Effector memory CD4-positive, alpha-beta T cell (primary cell): ENCODE data around the gene SLITRK4.

Experiments
- DNase-seq, 3 donors: peaks; one replicate each; pipeline ENCODE4 v3.0.0-alpha.2; 2020
- H3K27ac ChIP-seq: 2 replicates; pipeline ENCODE4 v1.7.0; 2013; ENCODE audit warnings: mild to moderate bottlenecking, low read length, moderate library complexity; ENCODE audit not compliant: insufficient read depth, poor library complexity, severe bottlenecking
- H3K27me3 ChIP-seq: replicated peaks from 2 replicates; pipeline ENCODE4 v1.7.0; 2013; ENCODE audit warnings: mild to moderate bottlenecking, low read length; ENCODE audit not compliant: insufficient read depth, control insufficient read depth, poor library complexity, severe bottlenecking
- H3K36me3 ChIP-seq: 2 replicates; pipeline ENCODE4 v1.7.0; 2013; ENCODE audit warnings: mild to moderate bottlenecking, low read length, moderate library complexity; ENCODE audit not compliant: control insufficient read depth, insufficient read depth
- H3K4me1 ChIP-seq: 2 replicates; pipeline ENCODE4 v1.7.0; 2013; ENCODE audit warnings: low read length, mild to moderate bottlenecking; ENCODE audit not compliant: control insufficient read depth, insufficient read depth, poor library complexity, severe bottlenecking
- H3K4me3 ChIP-seq: 2 replicates; pipeline ENCODE4 v1.7.0; 2013; ENCODE audit warnings: low read length, low read depth, mild to moderate bottlenecking; ENCODE audit not compliant: insufficient read depth, poor library complexity, severe bottlenecking
- H3K9me3 ChIP-seq: 2 replicates; pipeline ENCODE4 v1.7.0; 2013; ENCODE audit warnings: mild to moderate bottlenecking, low read length, moderate library complexity; ENCODE audit not compliant: control insufficient read depth
- total RNA-seq, 3 donors: gene quantifications; one replicate each; lab custom pipeline; 2026; lab: John Stamatoyannopoulos, UW

Gene SLITRK4
- total RNA-seq = 0 to 0.19 (median 0) reads per million in 3 donors

GRCh38 chrX:143635915-143636314, at the start of gene SLITRK4:
Gene SLITRK4 (minus strand): TSS chrX:143636101. CDS start chrX:143631108, 4,993 bp downstream.
- H3K4me3 ChIP-seq = no peak within 1 kb of the TSS
- H3K9me3 ChIP-seq = no peaks in the 10 kb centered on the region
- no peak for DNase-seq

DNA sequence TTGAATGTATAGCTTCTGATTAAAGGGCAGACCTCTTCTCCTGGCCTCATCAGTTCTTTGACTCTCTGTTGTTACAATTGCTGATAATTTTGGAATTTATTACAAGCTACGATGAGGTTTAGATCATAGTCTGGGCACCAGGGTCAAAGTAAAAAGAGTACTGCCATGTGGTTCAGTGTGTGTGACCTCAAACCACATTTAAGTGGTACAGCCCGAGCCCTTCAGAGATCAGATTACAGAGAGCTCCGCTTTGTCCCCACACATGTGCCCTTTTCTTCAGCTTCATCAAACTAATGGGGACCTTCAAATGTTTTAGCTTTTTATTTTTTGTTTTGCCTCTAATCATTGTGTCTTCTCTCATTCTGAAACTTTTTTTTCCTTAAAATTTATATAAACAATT, 47.6 kb upstream of the SLITRK4 start:
- Histone ChIP-seq H3K4me1 (no peaks in the 10 kb centered on the region), H3K4me3 (no peak overlapping the region), H3K27ac (no peak overlapping the region), H3K36me3 (no peaks in the 10 kb centered on the region), H3K27me3 (no peaks in the 10 kb centered on the region), H3K9me3 (no peaks in the 10 kb centered on the region)
- DNase-seq = no peak

More at GRCh38 chrX:143635915-143636314, at the start of gene SLITRK4:
- Histone ChIP-seq H3K27me3 (no peaks in the 10 kb centered on the region), H3K4me1 (no peaks in the 10 kb centered on the region), H3K27ac (no peak within 1 kb of the TSS), H3K36me3 (no peaks in the 10 kb centered on the region)

GRCh38 chrX:143674926-143675325, 39.0 kb upstream of the SLITRK4 start:
- Histone ChIP-seq H3K9me3 (no peaks in the 10 kb centered on the region), H3K27ac (no peak overlapping the region), H3K4me1 (no peaks in the 10 kb centered on the region), H3K36me3 (no peaks in the 10 kb centered on the region), H3K27me3 (no peaks in the 10 kb centered on the region), H3K4me3 (no peak overlapping the region)
- no peak for DNase-seq

DNA sequence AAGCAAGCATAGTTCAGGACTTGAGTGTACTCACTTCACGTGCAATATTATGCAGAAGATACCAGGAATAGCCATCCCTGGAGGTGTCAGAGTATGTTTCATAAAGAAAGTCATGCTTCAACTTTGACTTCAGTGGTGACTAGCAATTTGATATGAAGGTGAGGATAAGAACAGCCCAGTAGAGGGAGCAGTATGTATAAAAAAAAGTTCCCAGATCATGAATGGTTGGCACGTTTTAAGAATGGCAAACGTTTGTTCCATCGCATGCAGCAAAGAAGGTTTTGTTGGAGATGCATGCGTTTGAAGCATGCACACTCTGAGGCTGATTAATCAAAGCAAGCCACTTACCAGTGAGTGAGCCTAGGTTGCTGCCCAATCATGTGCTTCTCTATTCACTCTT, 33.5 kb upstream of the SLITRK4 start:
- H3K4me1 ChIP-seq = no peaks in the 10 kb centered on the region
- H3K36me3 ChIP-seq = no peaks in the 10 kb centered on the region
- no peak overlapping the region for H3K27ac ChIP-seq
- DNase-seq = no peak
- H3K4me3 ChIP-seq = no peak overlapping the region
- no peaks in the 10 kb centered on the region for H3K9me3 ChIP-seq
- H3K27me3 ChIP-seq = no peaks in the 10 kb centered on the region

DNA sequence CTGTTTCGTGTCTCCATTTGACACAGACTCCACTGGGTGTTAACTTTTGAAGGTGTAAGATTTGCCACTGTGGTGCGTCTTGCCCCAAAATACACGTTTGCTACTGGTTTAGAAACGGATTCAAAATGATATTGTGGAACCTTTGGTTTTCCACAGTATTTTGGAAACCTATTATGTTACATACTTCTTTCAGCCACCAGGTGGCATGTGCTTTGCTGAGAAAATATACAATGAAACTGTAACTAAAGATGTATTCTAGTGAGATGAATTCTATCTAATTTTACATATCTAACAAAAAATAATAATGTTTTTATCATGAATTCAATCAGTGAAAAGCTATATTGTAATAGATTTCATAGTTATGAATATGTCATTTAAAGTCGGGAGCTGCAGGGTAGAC, 28.4 kb upstream of the SLITRK4 start:
- Histone ChIP-seq H3K4me1 (no peaks in the 10 kb centered on the region), H3K4me3 (no peak overlapping the region), H3K27me3 (no peaks in the 10 kb centered on the region), H3K36me3 (no peaks in the 10 kb centered on the region), H3K9me3 (no peaks in the 10 kb centered on the region), H3K27ac (no peak overlapping the region)
- no peak for DNase-seq

DNA sequence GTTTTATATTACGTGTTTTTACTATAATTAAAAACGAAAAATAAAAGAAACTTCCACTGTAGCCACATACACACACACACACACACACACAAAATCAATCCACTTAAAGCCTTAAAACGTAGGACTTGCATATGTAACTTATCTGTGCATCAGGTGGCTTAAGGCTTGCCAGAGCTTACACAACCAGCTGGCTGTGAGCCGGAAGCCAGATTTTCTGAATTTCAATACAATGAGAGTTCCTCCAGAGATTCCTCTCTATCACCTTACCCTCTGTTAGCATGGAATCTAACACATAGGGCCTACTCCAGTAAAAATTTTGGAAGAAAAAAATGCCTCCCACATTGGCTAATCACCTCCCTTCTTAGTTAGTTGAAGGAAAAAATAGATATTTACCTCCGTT, 27.9 kb upstream of the SLITRK4 start:
- no peak for DNase-seq
- Histone ChIP-seq H3K9me3 (no peaks in the 10 kb centered on the region), H3K4me1 (no peaks in the 10 kb centered on the region), H3K36me3 (no peaks in the 10 kb centered on the region), H3K4me3 (no peak overlapping the region), H3K27me3 (no peaks in the 10 kb centered on the region), H3K27ac (no peak overlapping the region)

- H3K4me3 ChIP-seq = no peak overlapping the region
- H3K27ac ChIP-seq = no peak overlapping the region
- H3K27me3 ChIP-seq = no peaks in the 10 kb centered on the region
- DNase-seq = no peak
- no peaks in the 10 kb centered on the region for H3K4me1 ChIP-seq
- no peaks in the 10 kb centered on the region for H3K36me3 ChIP-seq
- H3K9me3 ChIP-seq = no peaks in the 10 kb centered on the region
These were observed 25.4 kb upstream of the SLITRK4 start for GRCh38 chrX:143661286-143661685.

DNA sequence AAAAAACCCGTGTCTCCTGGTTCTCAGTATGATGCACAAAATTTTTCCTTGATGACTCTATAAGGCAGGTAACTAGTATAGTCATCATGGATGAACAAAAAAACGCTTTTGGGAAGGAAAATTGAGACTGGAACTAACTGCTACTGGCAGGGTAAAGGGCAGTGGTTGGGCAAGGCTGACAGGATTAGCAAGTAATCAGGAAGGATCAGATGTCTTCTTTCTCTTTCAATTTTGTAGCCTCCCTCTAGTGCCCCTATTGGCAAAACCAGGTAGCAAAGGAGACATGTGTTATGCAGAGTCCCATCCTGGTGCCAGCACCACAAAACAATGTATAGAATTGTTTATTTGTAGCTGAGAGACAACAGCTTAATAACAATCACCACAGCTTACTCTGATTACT, 12.8 kb upstream of the SLITRK4 start:
- H3K4me3 ChIP-seq = no peak overlapping the region
- DNase-seq = no peak
- no peaks in the 10 kb centered on the region for H3K4me1 ChIP-seq
- H3K36me3 ChIP-seq = no peaks in the 10 kb centered on the region
- H3K27ac ChIP-seq = no peak overlapping the region
- H3K27me3 ChIP-seq = no peaks in the 10 kb centered on the region
- H3K9me3 ChIP-seq = no peaks in the 10 kb centered on the region

- Histone ChIP-seq H3K9me3 (no peaks in the 10 kb centered on the region), H3K27ac (no peak overlapping the region), H3K36me3 (no peaks in the 10 kb centered on the region), H3K4me1 (no peaks in the 10 kb centered on the region), H3K4me3 (no peak overlapping the region), H3K27me3 (no peaks in the 10 kb centered on the region)
- DNase-seq = no peak
These were observed 6.5 kb upstream of the SLITRK4 start for GRCh38 chrX:143642426-143642825.

- Histone ChIP-seq H3K36me3 (no peaks in the 10 kb centered on the region), H3K4me3 (no peak overlapping the region), H3K27me3 (no peaks in the 10 kb centered on the region), H3K4me1 (no peaks in the 10 kb centered on the region), H3K9me3 (no peaks in the 10 kb centered on the region), H3K27ac (no peak overlapping the region)
- no peak for DNase-seq
These were observed 930 bp upstream of the SLITRK4 start for GRCh38 chrX:143636831-143637230.
